Activated CD4-positive, CD25-positive, alpha-beta regulatory T cell treated with anti-CD3 and anti-CD28 coated beads, Interleukin-2, amount 50 U/mL, for 72 hours (primary cell): Measurements from ENCODE around the gene DDX41.

Experiments used
- DNase-seq: peaks from one replicate; pipeline ENCODE4 v3.0.0; 2021

DDX41 gene

GRCh38 chr5:177483042-177483441 lies 33.7 kb downstream of the DDX41 start:
- DNase-seq = no peak

GRCh38 chr5:177482359-177482795 lies 34.4 kb downstream of the DDX41 start:
- no peak for DNase-seq

GRCh38 chr5:177479774-177480173 lies 37.0 kb downstream of the DDX41 start:
- no peak for DNase-seq

GRCh38 chr5:177478711-177479646 lies 37.8 kb downstream of the DDX41 start:
- no peak for DNase-seq

- no peak for DNase-seq
Measured at GRCh38 chr5:177477701-177478477, 38.9 kb downstream of the DDX41 start.

GRCh38 chr5:177476531-177477233 lies 40.1 kb downstream of the DDX41 start:
- DNase-seq = no peak

GRCh38 chr5:177475563-177476427 lies 41.0 kb downstream of the DDX41 start:
- DNase-seq = no peak

GRCh38 chr5:177474846-177475562 lies 41.8 kb downstream of the DDX41 start:
- DNase-seq = no peak

- no peak for DNase-seq
Measured at GRCh38 chr5:177474002-177474476, 42.7 kb downstream of the DDX41 start.

GRCh38 chr5:177473443-177474001 lies 43.2 kb downstream of the DDX41 start, which contains the start of gene DBN1:
Gene DBN1 (minus strand): TSS chr5:177473634. CDS start chr5:177473521, 113 bp downstream.
- no peak for DNase-seq

GRCh38 chr5:177472460-177473442 lies 44.0 kb downstream of the DDX41 start:
- DNase-seq = no peak

GRCh38 chr5:177471610-177472356 lies 45.0 kb downstream of the DDX41 start:
- DNase-seq = no peak

GRCh38 chr5:177470759-177471536 lies 45.8 kb downstream of the DDX41 start:
- no peak for DNase-seq

- no peak for DNase-seq
Measured at GRCh38 chr5:177469750-177470525, 46.8 kb downstream of the DDX41 start.

- DNase-seq = no peak
Measured at GRCh38 chr5:177468685-177469628, 47.8 kb downstream of the DDX41 start.

- DNase-seq = no peak
Measured at GRCh38 chr5:177468329-177468684, 48.5 kb downstream of the DDX41 start.
